ENCODE data around the gene MATN4. TPM values are rescaled to one million over a fixed set of nuclear protein-coding genes. Genes with fewer than 3 reads are reported as not detected.

MATN4 gene
- total and polyA plus RNA-seq, 3 experiments from 2014 or later: 0.22 TPM; not detected in 2

DNA sequence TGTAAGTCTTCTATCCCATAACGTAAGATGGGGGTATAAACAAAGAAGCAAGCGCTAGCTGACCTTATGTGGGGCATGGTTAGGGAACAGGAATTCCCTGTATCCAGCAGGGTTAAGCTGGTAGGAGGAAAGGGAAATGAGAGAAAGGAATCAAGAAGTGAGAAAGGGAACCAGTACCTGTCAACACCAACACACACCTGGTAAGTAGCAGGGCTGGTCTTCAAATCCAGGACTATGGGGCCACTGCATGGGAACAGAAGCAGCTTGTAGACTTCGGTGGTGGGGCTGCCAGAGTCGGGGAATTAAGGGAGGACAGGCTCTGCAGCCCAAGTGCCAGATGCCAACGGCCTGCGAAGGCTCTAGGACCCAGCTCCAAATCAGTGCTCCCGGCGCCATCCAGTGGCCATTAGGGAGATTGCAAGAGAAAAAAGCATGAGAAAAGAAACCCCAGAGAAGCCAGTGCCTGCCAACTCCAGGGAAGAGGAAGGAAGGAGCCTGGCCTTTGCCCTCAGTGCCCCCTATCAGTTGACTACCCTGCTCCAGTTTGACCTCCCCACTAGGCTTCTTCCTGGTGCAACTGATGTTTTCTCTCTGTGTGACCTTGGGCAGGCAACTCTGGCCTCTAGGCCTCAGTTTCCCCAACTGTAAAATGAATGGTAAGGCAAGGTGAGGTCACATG lies 17.3 kb downstream of the MATN4 start:
- no peaks in the 10 kb centered on the region for H3K36me3 ChIP-seq (ENCODE audit: insufficient read depth, low read length)
- ChIA-PET CTCF (interaction anchor here (0.8 to 4.4 kb wide), 15 partner anchors 9 to 481 kb away, joined by 3 to 26 read pairs (median 5); partner anchors contain the start of gene RBPJL), POLR2A (interaction anchor here (0.5 kb wide), 1 partner anchor 602 kb away, joined by 5 read pairs; no protein-coding TSS in a partner anchor)
- no peak overlapping the region for H3K4me3 ChIP-seq (ENCODE audit: low read length)
- no peak overlapping the region for H3K27ac ChIP-seq (ENCODE audit: low read depth, low read length)
- peaks cover 5% of the 10 kb centered on the region for H3K4me1 ChIP-seq (ENCODE audit: insufficient read depth, low read length)
- H3K9me3 ChIP-seq (ENCODE audit: low read length): no peaks in the 10 kb centered on the region
- Mint-ChIP-seq H3K4me1 (peaks cover 8 to 23% (median 16%) of the 10 kb centered on the region in 3 donors), H3K9me3 (no peaks in the 10 kb centered on the region), H3K4me3 (peak overlapping the region in 1 of 7 donors; percentile 4), H3K27ac (no peak overlapping the region), H3K36me3 (no peaks in the 10 kb centered on the region), H3K27me3 (peaks cover 40 to 42% of the 10 kb centered on the region in 2 donors)
- H3K27me3 ChIP-seq (ENCODE audit: insufficient read depth, low read length, poor library complexity, severe bottlenecking): peaks cover 9% of the 10 kb centered on the region
- DNase-seq: peak; percentile 36 to 71 (median 42)

DNA sequence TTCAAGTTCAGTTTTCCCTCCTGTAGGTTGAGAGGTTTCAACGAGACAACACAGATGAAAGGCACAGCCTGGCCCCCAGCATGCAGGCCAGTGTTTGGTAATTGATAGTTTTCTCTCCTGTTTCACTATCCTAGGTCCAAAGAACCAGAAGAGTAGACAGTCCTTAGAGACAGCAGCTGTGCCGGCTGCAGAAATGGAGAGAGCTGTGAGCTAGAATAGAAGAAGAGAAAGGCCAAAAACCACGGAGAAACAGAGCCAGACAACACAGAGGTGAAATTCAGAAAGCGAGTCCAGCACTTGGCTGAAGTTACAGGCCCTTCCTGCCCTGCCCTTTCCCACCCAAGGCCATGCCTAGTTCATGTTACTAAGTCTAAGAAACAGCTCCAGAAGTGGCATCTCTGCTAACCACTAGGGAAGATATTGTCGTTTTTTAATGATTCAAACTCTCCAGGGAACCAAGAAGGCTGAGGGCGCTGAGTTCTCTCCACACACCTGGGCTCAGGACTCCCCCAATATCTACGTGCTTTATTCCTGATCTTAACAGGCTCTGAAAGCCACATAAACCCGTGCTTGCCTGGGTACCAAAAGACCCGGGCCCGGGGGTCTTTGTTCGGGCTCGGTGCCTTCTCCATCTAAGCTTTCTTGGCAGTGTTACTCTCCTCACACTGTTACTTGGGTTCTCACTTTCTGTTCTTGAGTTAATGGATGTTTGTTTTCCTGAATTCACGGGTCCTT lies 18.0 kb downstream of the MATN4 start:
- H3K4me3 ChIP-seq (ENCODE audit: low read length): no peak overlapping the region
- H3K27ac ChIP-seq (ENCODE audit: low read depth, low read length): no peak overlapping the region
- Mint-ChIP-seq H3K27me3 (peaks cover 36 to 45% of the 10 kb centered on the region in 2 donors), H3K4me1 (peaks cover 8 to 23% (median 16%) of the 10 kb centered on the region in 3 donors), H3K27ac (no peak overlapping the region), H3K36me3 (no peaks in the 10 kb centered on the region), H3K4me3 (no peak overlapping the region), H3K9me3 (no peaks in the 10 kb centered on the region)
- H3K4me1 ChIP-seq (ENCODE audit: insufficient read depth, low read length): peaks cover 5% of the 10 kb centered on the region
- no peak for DNase-seq
- peaks cover 9% of the 10 kb centered on the region for H3K27me3 ChIP-seq (ENCODE audit: insufficient read depth, low read length, poor library complexity, severe bottlenecking)
- no peaks in the 10 kb centered on the region for H3K9me3 ChIP-seq (ENCODE audit: low read length)
- H3K36me3 ChIP-seq (ENCODE audit: insufficient read depth, low read length): no peaks in the 10 kb centered on the region
- CTCF ChIA-PET: interaction anchor here (0.8 to 4.4 kb wide), 14 partner anchors 10 to 477 kb away, joined by 3 to 26 read pairs (median 5); partner anchors contain the start of gene RBPJL
- POLR2A ChIA-PET: interaction anchor here (0.5 kb wide), 1 partner anchor 601 kb away, joined by 5 read pairs; no protein-coding TSS in a partner anchor

DNA sequence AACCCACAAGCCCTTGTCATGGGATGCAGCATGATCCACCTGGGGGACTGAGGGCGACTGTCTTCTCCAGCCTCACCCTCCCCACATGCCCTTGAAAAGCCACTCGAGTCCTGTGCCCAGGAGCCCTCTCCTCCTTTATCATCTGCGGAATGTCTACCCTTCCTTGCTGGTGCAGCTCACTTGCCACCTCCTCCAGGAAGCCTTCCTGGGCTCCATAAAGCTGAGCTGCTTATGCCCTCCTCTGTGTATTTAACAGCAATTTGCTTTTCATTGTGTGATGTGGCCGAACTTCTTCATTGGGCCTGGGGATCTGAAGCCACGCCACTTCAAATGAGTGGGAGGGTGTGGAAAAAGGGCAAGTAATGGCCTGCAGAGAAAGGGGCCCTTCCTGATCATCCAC lies 19.2 kb downstream of the MATN4 start:
- DNase-seq: no peak
- no peak overlapping the region for H3K27ac Mint-ChIP-seq
- ChIA-PET CTCF (interaction anchor here (1.1 kb wide), 1 partner anchor 482 kb away, joined by 4 read pairs; no protein-coding TSS in a partner anchor), POLR2A (no interaction called here)
- H3K4me3 Mint-ChIP-seq: no peak overlapping the region
- peaks cover 6% of the 10 kb centered on the region for H3K27me3 ChIP-seq (ENCODE audit: insufficient read depth, low read length, poor library complexity, severe bottlenecking)
- H3K27ac ChIP-seq (ENCODE audit: low read depth, low read length): no peak overlapping the region
- H3K9me3 Mint-ChIP-seq: no peaks in the 10 kb centered on the region
- no peaks in the 10 kb centered on the region for H3K9me3 ChIP-seq (ENCODE audit: low read length)
- peaks cover 26 to 41% of the 10 kb centered on the region in 2 donors for H3K27me3 Mint-ChIP-seq
- H3K4me1 ChIP-seq (ENCODE audit: insufficient read depth, low read length): peaks cover 1% of the 10 kb centered on the region
- H3K36me3 ChIP-seq (ENCODE audit: insufficient read depth, low read length): no peaks in the 10 kb centered on the region
- no peaks in the 10 kb centered on the region for H3K36me3 Mint-ChIP-seq
- peaks cover 5 to 20% (median 13%) of the 10 kb centered on the region in 3 donors for H3K4me1 Mint-ChIP-seq
- no peak overlapping the region for H3K4me3 ChIP-seq (ENCODE audit: low read length)

DNA sequence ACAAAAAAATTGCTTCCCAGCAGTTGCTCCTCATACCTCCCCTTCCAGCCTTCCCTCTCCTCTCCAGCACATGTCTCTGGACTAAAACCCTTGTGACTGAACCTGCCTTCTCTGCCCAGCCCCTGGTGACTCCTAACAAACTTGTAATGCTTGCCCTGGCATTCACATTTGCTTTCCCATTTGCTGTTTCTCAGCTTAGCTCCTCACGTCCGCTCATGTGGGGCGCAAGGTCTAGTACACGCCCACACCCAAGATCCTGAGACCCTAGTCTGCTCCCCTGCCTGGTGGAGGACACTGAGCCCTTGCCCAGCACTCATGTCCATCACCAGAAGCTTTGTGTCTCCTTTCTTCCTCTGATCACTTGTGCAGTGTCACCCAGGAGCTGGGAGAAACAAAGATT lies 19.7 kb downstream of the MATN4 start:
- CTCF ChIA-PET: interaction anchor here (1.1 kb wide), 1 partner anchor 483 kb away, joined by 4 read pairs; no protein-coding TSS in a partner anchor
- no peaks in the 10 kb centered on the region for H3K36me3 Mint-ChIP-seq

DNA sequence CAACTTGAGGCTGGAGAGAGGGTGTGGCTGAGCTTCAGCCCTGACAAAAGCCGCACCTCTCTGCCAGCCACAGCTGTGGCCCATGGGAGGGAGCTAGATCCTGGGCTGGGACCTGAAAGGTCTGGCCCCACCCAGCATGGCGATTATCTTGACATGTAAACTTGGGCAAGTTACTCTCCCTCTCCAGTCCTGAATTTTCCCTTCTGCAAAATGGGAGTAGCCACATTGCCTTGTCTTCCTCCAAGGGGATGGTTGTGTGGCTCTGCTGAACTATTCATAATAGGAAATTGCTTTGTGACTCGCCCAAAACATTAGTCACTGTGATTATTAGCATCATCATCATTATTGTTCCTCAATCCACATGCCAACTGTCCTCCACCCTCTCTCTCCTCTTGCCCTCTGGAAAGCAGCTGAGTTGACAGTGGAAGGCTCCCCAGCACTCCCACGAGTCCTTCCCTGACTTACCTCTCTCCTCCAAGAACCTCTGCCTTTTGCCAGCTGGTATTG lies 24.5 kb downstream of the MATN4 start:
- Histone ChIP-seq H3K9me3 (ENCODE audit: low read length) (no peaks in the 10 kb centered on the region), H3K27me3 (ENCODE audit: insufficient read depth, low read length, poor library complexity, severe bottlenecking) (no peaks in the 10 kb centered on the region), H3K4me1 (ENCODE audit: insufficient read depth, low read length) (no peaks in the 10 kb centered on the region), H3K4me3 (ENCODE audit: low read length) (no peak overlapping the region), H3K27ac (ENCODE audit: low read depth, low read length) (no peak overlapping the region), H3K36me3 (ENCODE audit: insufficient read depth, low read length) (no peaks in the 10 kb centered on the region)
- H3K9me3 Mint-ChIP-seq: no peaks in the 10 kb centered on the region
- no peak overlapping the region for H3K27ac Mint-ChIP-seq
- H3K27me3 Mint-ChIP-seq: peaks cover 15 to 55% of the 10 kb centered on the region in 2 donors
- ChIA-PET CTCF (interaction anchor here (3.0 kb wide), 1 partner anchor 11 kb away, joined by 16 read pairs; no protein-coding TSS in a partner anchor), POLR2A (no interaction called here)
- no peaks in the 10 kb centered on the region for H3K4me1 Mint-ChIP-seq
- H3K36me3 Mint-ChIP-seq: no peaks in the 10 kb centered on the region
- no peak for DNase-seq
- H3K4me3 Mint-ChIP-seq: no peak overlapping the region

More for the DNA sequence above, 19.7 kb downstream of the MATN4 start:
- Histone ChIP-seq H3K27me3 (ENCODE audit: insufficient read depth, low read length, poor library complexity, severe bottlenecking) (peaks cover 4% of the 10 kb centered on the region), H3K4me1 (ENCODE audit: insufficient read depth, low read length) (no peaks in the 10 kb centered on the region), H3K4me3 (ENCODE audit: low read length) (no peak overlapping the region), H3K27ac (ENCODE audit: low read depth, low read length) (no peak overlapping the region), H3K36me3 (ENCODE audit: insufficient read depth, low read length) (no peaks in the 10 kb centered on the region), H3K9me3 (ENCODE audit: low read length) (no peaks in the 10 kb centered on the region)
- POLR2A ChIA-PET: no interaction called here
- Mint-ChIP-seq H3K27ac (peak overlapping the region in 1 of 8 donors; percentile 25), H3K4me3 (no peak overlapping the region), H3K4me1 (peaks cover 2 to 17% (median 11%) of the 10 kb centered on the region in 3 donors), H3K9me3 (no peaks in the 10 kb centered on the region), H3K27me3 (peaks cover 24 to 41% of the 10 kb centered on the region in 2 donors)
- no peak for DNase-seq

DNA sequence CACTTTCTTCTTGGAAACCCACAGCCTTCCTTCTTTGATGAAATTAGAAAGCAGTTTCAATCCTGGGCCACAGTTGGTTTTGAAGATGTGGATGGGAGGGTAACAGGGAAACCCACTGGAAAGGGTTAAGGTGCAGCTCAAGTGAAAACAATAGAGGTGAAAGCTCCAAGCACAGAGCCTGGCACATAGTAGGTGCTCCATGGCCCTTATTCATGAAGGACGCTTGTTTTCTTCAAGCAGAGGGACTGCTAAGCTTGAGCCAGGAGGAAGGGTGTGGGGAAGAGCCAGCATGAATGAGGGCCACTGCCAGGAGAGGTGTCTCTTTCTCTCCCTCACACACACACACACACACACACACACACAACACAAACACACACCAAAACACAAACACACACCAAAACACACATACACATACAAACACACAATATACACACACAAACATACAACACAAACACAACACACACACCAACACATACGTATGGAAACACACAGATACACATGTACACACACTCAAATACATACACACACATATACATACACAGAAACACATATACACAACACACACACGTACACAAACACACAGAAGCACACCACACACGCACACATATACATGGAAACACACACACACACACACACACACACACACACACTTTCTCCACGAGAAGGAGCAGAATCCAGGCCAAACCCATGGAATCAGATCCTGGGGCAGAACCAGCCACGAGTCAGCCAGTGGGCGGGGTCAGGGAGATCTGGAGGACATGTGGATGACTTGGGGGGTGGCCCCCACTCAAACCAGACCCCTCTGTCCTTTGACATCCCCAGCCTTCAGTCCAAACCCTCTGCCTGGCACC lies 25.2 kb downstream of the MATN4 start:
- Mint-ChIP-seq H3K9me3 (no peaks in the 10 kb centered on the region), H3K27ac (no peak overlapping the region), H3K4me3 (no peak overlapping the region), H3K36me3 (no peaks in the 10 kb centered on the region), H3K27me3 (peaks cover 12 to 51% of the 10 kb centered on the region in 2 donors), H3K4me1 (no peaks in the 10 kb centered on the region)
- POLR2A ChIA-PET: no interaction called here
- no peak for DNase-seq
- Histone ChIP-seq H3K27ac (ENCODE audit: low read depth, low read length) (no peak overlapping the region), H3K4me1 (ENCODE audit: insufficient read depth, low read length) (no peaks in the 10 kb centered on the region), H3K4me3 (ENCODE audit: low read length) (no peak overlapping the region), H3K27me3 (ENCODE audit: insufficient read depth, low read length, poor library complexity, severe bottlenecking) (no peaks in the 10 kb centered on the region), H3K36me3 (ENCODE audit: insufficient read depth, low read length) (no peaks in the 10 kb centered on the region), H3K9me3 (ENCODE audit: low read length) (no peaks in the 10 kb centered on the region)
- CTCF ChIA-PET: interaction anchor here (0.8 to 3.0 kb wide), 2 partner anchors 11 kb away, joined by 3 to 16 read pairs; no protein-coding TSS in a partner anchor

DNA sequence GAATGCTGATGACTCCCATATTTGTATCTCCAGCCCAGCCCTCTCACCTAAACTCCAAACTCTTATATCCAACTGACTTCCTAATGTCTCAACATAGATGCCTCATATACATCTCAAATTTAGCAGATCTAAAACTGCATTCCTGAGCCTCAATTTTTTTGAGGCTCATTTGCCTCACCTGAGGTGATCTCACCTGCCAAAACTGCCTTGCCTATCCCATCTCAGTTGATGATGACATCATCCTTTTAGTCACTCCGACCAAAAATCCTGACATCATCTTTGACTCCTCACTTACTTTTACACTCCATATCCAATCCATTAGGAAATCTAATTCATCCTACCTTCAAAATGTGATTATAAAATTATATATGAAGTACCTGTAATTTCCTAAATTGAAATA lies 28.1 kb downstream of the MATN4 start:
- H3K9me3 ChIP-seq (ENCODE audit: low read length): no peaks in the 10 kb centered on the region
- Mint-ChIP-seq H3K4me3 (no peak overlapping the region), H3K4me1 (no peaks in the 10 kb centered on the region), H3K36me3 (no peaks in the 10 kb centered on the region), H3K27me3 (peaks cover 16 to 56% of the 10 kb centered on the region in 2 donors), H3K9me3 (no peaks in the 10 kb centered on the region), H3K27ac (no peak overlapping the region)
- ChIA-PET POLR2A (no interaction called here), CTCF (interaction anchor here (1.0 to 1.4 kb wide), 2 partner anchors 11 to 14 kb away, joined by 3 to 8 read pairs; no protein-coding TSS in a partner anchor)
- no peak overlapping the region for H3K27ac ChIP-seq (ENCODE audit: low read depth, low read length)
- no peaks in the 10 kb centered on the region for H3K36me3 ChIP-seq (ENCODE audit: insufficient read depth, low read length)
- DNase-seq: no peak
- no peaks in the 10 kb centered on the region for H3K4me1 ChIP-seq (ENCODE audit: insufficient read depth, low read length)
- no peaks in the 10 kb centered on the region for H3K27me3 ChIP-seq (ENCODE audit: insufficient read depth, low read length, poor library complexity, severe bottlenecking)
- no peak overlapping the region for H3K4me3 ChIP-seq (ENCODE audit: low read length)
